NCI-H524 (cell line): ENCODE measurements around the gene LYPLAL1.
"Not testable (repeated sequence)": the region's sequence is repeated elsewhere in the genome, so short reads cannot be mapped to it uniquely, and the experiment has no call there.

ENCODE experiments used
- DNase-seq, 2 experiments: peaks; one replicate each; lab custom pipeline; 2025; lab: John Stamatoyannopoulos, UW

LYPLAL1 gene

GRCh38 chr1:219215477-219215876 lies 41.8 kb downstream of the LYPLAL1 start:
- DNase-seq = no peak

DNA sequence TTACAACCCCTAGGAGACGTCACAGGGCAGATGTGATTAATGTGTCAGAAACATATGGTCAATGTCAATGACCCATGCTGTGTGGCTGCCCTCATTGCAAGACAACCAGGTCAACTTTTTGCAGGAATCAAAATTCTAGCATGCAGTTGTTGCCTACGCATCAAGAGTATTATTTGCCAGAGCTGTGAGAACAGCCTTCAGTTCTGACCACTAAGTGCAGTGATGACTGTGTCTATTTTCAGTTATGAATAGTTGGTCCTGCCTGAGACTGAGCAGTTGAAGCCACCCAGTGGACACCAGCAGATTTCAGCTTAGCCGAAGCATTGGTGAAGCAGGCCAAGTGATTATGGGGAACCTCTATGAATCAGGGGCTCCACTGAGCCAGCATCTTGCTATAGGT lies 47.3 kb downstream of the LYPLAL1 start:
- DNase-seq = no peak

DNA sequence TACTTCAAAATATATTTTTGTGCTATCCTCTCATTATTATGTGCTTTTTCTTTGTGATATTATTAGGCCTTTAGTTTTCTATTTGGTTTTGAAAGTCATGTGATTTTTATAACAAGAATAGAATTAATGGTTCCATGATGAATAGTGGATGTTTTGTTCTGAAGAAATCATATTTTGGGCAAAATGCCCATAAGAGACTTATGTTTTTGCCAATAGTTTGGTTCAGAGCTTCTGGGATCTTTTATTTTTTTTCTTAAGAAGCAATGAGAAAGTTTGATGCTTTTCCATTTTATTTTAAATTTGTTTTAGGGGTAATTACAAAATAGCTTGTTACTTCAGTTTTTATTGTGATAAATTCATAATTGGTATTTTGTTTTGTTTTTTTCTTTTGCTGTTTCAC lies 49.8 kb downstream of the LYPLAL1 start:
- DNase-seq = no peak

GRCh38 chr1:219226196-219226595 lies 52.5 kb downstream of the LYPLAL1 start:
- no peak for DNase-seq

GRCh38 chr1:219227360-219228057 lies 53.8 kb downstream of the LYPLAL1 start:
- DNase-seq = no peak

- no peak for DNase-seq
These were observed 54.4 kb downstream of the LYPLAL1 start for GRCh38 chr1:219228058-219228419.

- DNase-seq = no peak
These were observed 59.2 kb downstream of the LYPLAL1 start for GRCh38 chr1:219232890-219233289.

DNA sequence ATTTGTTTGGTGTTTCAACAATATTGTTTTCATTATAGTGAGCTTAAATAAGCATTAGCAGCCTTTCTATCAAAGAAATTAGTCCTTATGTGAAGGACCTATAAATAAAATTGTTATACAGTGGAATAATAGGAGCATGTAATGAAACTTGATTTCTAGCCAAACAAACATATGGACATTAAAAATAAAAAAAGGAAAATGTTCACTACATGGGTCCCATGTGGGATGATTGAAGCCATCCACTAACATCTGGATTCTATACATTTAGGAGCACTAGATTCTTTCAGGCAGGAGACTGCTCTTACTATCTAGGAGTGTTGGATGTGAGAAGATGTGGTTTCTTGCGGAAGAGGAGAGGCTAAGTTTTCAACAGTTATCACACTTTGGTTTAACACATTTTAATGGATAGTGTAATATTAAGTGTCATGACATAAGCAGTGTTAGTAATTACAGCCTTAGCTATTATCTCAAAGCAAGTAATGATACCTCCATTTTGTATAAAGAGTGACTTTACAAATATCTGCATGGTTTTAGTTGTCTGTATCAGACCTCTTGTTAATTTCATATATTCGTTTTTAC lies 62.3 kb downstream of the LYPLAL1 start:
- no peak for DNase-seq

DNA sequence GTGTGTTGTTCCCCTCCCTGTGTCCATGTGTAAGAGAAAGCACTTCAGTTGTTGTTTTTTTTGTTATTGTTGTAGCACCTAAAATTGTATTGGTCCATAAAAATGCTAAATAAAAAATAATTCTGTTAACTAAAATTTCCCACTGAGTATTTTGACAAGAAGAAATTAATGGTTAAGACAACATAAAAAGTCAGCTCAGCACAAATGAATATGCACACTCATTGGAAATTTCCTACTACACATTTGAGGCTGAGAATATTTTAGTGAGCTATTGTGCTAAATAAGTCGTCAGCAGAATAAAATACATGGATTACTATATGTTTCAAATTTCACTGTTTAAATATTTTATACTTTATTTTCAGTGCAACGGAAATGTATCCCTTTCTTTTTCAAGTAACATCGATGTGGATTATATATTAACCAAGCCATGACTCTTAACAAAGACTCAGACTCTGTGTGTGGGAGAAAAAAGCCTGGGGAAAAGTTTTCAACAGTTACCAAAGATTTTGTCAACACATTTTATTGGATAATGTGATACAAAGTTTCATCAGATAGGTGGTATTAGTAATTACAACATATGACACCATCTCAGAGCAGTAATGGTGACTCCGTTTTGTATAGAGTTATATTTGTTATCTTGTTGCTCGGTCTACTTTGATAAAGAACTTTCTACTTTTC lies 63.4 kb downstream of the LYPLAL1 start:
- DNase-seq = no peak

DNA sequence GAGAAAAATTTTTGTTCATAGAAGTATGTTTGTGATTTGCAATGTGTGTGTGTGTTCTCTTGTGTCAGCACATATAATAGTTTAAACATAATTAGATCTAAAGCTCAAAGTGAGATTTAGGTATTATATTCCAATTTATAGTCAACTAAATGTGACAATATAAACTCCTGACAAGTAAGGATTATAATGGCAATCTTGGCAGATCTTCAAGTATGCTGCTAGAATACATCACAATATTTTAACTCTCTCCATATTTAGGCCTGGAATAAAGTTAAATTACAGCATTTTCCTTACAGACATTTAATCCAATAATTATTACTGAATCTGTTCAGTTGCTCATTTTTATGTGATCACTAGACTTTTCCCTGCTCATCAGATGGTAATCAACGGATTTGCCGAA lies 65.8 kb downstream of the LYPLAL1 start:
- DNase-seq = no peak

GRCh38 chr1:219244864-219245263 lies 71.2 kb downstream of the LYPLAL1 start:
- DNase-seq = no peak

- DNase-seq = no peak
These were observed 73.8 kb downstream of the LYPLAL1 start for GRCh38 chr1:219247441-219247840.

DNA sequence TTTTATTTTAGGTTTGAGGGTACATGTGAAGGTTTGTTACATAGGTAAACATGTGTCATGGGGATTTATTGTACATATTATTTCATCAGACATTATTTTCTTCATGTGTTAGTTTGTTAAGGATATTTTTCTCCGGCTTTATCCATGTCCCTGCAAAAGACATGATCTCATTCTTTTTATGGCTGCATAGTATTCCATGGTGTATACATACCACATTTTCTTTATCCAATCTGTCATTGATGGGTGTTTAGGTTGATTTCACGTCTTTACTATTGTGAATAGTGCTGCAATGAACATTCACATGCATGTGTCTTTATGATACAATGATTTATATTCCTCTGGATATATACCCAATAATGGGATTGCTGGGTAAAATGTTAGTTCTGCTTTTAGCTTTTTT lies 76.8 kb downstream of the LYPLAL1 start:
- not testable (repeated sequence) for DNase-seq

GRCh38 chr1:219257751-219258150 lies 84.1 kb downstream of the LYPLAL1 start:
- DNase-seq = no peak

DNA sequence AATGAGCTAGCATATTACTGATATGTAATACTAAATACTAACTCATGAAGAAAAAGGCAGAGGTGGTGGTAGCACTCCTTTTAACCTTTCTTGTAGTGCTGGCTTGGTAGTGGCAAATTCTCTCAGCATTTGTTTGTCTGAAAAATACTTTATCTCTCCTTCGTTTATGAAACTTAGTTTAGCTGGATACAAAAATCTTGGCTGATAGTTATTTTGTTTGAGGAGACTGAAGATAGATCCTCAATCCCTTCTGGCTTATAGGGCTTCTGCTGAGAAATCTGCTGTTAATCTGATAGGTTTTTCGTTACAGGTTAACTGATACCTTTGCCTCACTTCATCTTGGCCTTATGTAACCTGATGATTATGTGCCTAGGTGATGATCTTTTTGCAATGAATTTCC lies 87.8 kb downstream of the LYPLAL1 start:
- no peak for DNase-seq
